Osteocyte (in vitro differentiated cells): ENCODE measurements around the gene NHERF2. TPM values are rescaled to one million over a fixed set of nuclear protein-coding genes. Genes with fewer than 3 reads are reported as not detected.
A peak's percentile ranks its signal among the peaks of the same experiment; 100 is the strongest.

Experiments
- DNase-seq: peaks from one replicate; pipeline ENCODE4 v3.0.0; 2021; ENCODE audit warnings: mixed read lengths; ENCODE audit not compliant: unreplicated experiment; ENCODE audit errors: extremely low spot score
- H3K27ac Mint-ChIP-seq: one replicate; pipeline ENCODE4 v1.8.0; 2021; ENCODE audit warnings: mild to moderate bottlenecking, mixed read lengths; ENCODE audit not compliant: unreplicated experiment
- H3K27me3 Mint-ChIP-seq: one replicate; pipeline ENCODE4 v1.8.0; 2021; ENCODE audit warnings: mixed read lengths; ENCODE audit not compliant: unreplicated experiment
- H3K36me3 Mint-ChIP-seq: one replicate; pipeline ENCODE4 v1.8.0; 2021; ENCODE audit warnings: mixed read lengths; ENCODE audit not compliant: unreplicated experiment
- H3K4me1 Mint-ChIP-seq: one replicate; pipeline ENCODE4 v1.8.0; 2021; ENCODE audit warnings: mixed read lengths; ENCODE audit not compliant: unreplicated experiment
- H3K4me3 Mint-ChIP-seq: one replicate; pipeline ENCODE4 v1.8.0; 2021; ENCODE audit warnings: mild to moderate bottlenecking, moderate library complexity, mixed read lengths; ENCODE audit not compliant: unreplicated experiment
- H3K9me3 Mint-ChIP-seq: one replicate; pipeline ENCODE4 v1.8.0; 2021; ENCODE audit warnings: mixed read lengths; ENCODE audit not compliant: unreplicated experiment
- CTCF ChIP-seq: fragments of 200-600 bp; sonication (generic); IDR thresholded peaks from 2 replicates; pipeline ENCODE4 v1.5.0; 2021; ENCODE audit warnings: antibody characterized with exemption, mild to moderate bottlenecking, moderate library complexity
- total RNA-seq: library from RNA; stranded (reverse); gene quantifications from 2 replicates; pipeline ENCODE4 v1.2.1, GENCODE V29; 2021

NHERF2 gene
- total RNA-seq, 1 donor from 2014 or later: 146 TPM

GRCh38 chr16:2015117-2015946, 11.4 kb upstream of the NHERF2 start:
- no peaks in the 10 kb centered on the region for H3K36me3 Mint-ChIP-seq
- no peak for TF ChIP-seq CTCF
- DNase-seq: no peak
- H3K4me1 Mint-ChIP-seq: peaks cover 11% of the 10 kb centered on the region
- H3K27ac Mint-ChIP-seq: peak overlapping the region; percentile 44
- no peaks in the 10 kb centered on the region for H3K27me3 Mint-ChIP-seq
- no peak overlapping the region for H3K4me3 Mint-ChIP-seq
- H3K9me3 Mint-ChIP-seq: no peaks in the 10 kb centered on the region

GRCh38 chr16:2015947-2016208, 10.8 kb upstream of the NHERF2 start:
- Mint-ChIP-seq H3K4me1 (peaks cover 15% of the 10 kb centered on the region), H3K4me3 (no peak overlapping the region), H3K27me3 (peaks cover 4% of the 10 kb centered on the region), H3K27ac (peak overlapping the region; percentile 38), H3K9me3 (no peaks in the 10 kb centered on the region), H3K36me3 (no peaks in the 10 kb centered on the region)
- DNase-seq: no peak
- no peak for TF ChIP-seq CTCF

- peak; percentile 51 for TF ChIP-seq CTCF
- no peak for DNase-seq
- H3K4me3 Mint-ChIP-seq: no peak overlapping the region
- H3K27me3 Mint-ChIP-seq: peaks cover 6% of the 10 kb centered on the region
- no peaks in the 10 kb centered on the region for H3K36me3 Mint-ChIP-seq
- H3K27ac Mint-ChIP-seq: no peak overlapping the region
- H3K4me1 Mint-ChIP-seq: peaks cover 16% of the 10 kb centered on the region
- H3K9me3 Mint-ChIP-seq: no peaks in the 10 kb centered on the region
These were observed 10.2 kb upstream of the NHERF2 start for GRCh38 chr16:2016407-2016922.

GRCh38 chr16:2019518-2019920, 7.2 kb upstream of the NHERF2 start, which contains the start of gene NPW:
Gene NPW (plus strand): TSS chr16:2019785.
- DNase-seq: no peak
- Mint-ChIP-seq H3K4me1 (peaks cover 29% of the 10 kb centered on the region), H3K36me3 (no peaks in the 10 kb centered on the region), H3K27me3 (peaks cover 8% of the 10 kb centered on the region), H3K9me3 (no peaks in the 10 kb centered on the region), H3K27ac (no peak within 1 kb of the TSS), H3K4me3 (peak within 1 kb of the TSS; percentile 32)
- TF ChIP-seq CTCF: no peak

- peaks cover 27% of the 10 kb centered on the region for H3K4me1 Mint-ChIP-seq
- H3K9me3 Mint-ChIP-seq: no peaks in the 10 kb centered on the region
- H3K27ac Mint-ChIP-seq: no peak overlapping the region
- TF ChIP-seq CTCF: no peak
- no peak for DNase-seq
- peak overlapping the region; percentile 32 for H3K4me3 Mint-ChIP-seq
- H3K27me3 Mint-ChIP-seq: peaks cover 8% of the 10 kb centered on the region
- H3K36me3 Mint-ChIP-seq: no peaks in the 10 kb centered on the region
These were observed 6.5 kb upstream of the NHERF2 start for GRCh38 chr16:2019921-2020831.
